ENCODE data around the gene MUSTN1.

Gene MUSTN1

DNA sequence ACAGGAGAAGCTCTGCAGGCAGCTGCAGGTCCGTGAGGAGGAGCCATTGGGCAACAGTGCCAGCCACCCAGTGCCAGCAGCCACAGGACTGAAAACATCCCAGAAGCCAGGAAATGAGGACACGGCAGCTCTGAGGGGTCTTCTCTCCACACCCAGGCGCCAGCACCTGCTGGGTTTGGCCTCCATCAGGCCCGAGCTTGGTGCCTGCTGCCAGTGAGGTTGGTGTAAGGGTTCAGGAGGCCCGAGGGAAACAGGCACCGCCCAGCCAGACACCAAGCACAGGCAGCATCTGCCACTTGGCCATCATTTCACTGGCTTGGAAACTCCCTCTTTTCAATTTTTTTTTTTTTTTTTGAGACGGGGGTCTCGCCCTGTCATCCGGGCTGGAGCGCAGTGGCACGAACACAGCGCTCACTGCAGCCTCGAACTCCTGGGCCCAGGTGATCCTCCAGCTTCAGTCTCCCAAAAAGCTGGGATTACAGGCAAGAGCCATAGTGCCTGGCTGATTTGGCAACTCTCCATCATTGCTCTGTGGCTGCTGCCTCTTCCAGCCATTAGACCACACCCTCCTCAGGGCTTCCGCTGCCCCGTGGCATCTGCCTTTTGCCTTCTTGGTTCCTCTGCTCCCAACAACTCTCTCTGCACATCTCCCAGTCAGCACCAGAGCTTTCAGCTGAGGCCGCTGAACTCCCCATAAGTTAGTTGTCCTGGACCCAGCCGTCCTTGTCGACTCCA lies 41.7 kb downstream of the MUSTN1 start:
- H3K27ac Mint-ChIP-seq, result no peak overlapping the region
- no peaks in the 10 kb centered on the region for H3K4me1 Mint-ChIP-seq (ENCODE audit: low read depth)
- no peaks in the 10 kb centered on the region for H3K36me3 Mint-ChIP-seq (ENCODE audit: low read depth)
- H3K9me3 Mint-ChIP-seq, result no peaks in the 10 kb centered on the region
- no peak overlapping the region for H3K4me3 Mint-ChIP-seq
- H3K27me3 Mint-ChIP-seq (ENCODE audit: low read depth), result no peaks in the 10 kb centered on the region

DNA sequence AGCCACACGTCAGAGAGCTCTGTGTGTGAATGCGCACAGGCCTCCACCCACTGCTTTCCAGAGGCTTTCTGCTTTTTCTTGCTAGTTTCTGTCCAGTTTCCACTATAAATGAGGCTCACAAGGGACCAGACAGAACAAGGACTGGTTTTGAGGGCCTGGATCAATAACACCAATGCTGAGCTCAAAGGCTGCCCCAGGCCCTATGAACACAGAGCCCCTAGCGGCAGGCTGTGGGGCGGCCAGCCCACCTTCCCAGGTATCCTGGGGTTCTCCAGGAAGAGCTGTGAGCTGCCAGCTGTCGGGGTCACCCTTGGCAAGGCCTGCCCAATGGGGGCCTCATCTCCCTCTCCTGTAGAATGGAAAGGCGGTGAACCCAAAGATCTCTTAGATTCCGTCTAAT lies 42.4 kb downstream of the MUSTN1 start:
- H3K27me3 Mint-ChIP-seq (ENCODE audit: low read depth), result no peaks in the 10 kb centered on the region
- H3K4me1 Mint-ChIP-seq (ENCODE audit: low read depth), result no peaks in the 10 kb centered on the region
- no peaks in the 10 kb centered on the region for H3K36me3 Mint-ChIP-seq (ENCODE audit: low read depth)
- H3K4me3 Mint-ChIP-seq, result no peak overlapping the region
- H3K27ac Mint-ChIP-seq, result no peak overlapping the region
- H3K9me3 Mint-ChIP-seq, result no peaks in the 10 kb centered on the region

DNA sequence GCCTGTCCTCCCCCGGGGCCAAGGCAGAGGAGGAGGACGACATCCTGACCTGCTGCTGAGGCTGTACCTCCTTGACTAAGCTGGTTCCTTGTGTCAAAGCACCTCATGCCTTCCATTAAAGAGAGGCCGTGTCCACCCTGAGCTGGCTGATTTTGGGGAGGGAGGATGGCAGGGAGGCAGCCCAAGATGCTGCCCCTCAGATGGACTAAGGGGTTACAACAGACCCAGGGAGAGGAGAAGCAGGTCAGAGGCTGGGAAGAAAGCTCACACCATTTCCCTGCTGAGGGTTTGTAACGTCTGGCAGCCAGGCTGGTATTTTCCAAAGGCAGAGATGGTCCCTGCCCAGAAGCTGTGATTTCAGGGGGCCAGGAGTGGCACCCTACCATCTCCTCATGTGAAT lies 42.9 kb downstream of the MUSTN1 start:
- Mint-ChIP-seq H3K27ac (no peak overlapping the region), H3K4me1 (ENCODE audit: low read depth) (no peaks in the 10 kb centered on the region), H3K27me3 (ENCODE audit: low read depth) (no peaks in the 10 kb centered on the region), H3K4me3 (no peak overlapping the region), H3K36me3 (ENCODE audit: low read depth) (no peaks in the 10 kb centered on the region), H3K9me3 (no peaks in the 10 kb centered on the region)

DNA sequence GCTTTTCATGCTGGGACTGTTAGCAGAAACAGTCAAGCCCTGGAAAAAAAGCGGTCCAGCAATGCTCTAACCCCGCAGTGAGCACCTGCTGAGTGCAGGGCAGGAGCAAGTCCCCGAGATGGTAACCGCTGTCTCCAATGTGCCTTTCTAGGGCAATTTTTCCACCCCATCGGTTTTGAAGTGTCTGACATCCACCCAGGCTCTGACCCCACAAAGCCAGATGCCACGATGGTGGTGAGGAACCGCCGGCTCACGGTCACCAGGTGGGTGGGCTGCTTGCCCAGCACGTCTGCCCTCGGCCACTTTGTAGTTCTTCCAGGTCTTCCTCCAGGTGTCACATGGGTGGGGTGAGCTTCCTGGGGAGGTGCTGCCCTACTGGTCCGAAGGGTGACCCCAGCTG lies 43.5 kb downstream of the MUSTN1 start:
- no peak overlapping the region for H3K4me3 Mint-ChIP-seq
- no peaks in the 10 kb centered on the region for H3K36me3 Mint-ChIP-seq (ENCODE audit: low read depth)

DNA sequence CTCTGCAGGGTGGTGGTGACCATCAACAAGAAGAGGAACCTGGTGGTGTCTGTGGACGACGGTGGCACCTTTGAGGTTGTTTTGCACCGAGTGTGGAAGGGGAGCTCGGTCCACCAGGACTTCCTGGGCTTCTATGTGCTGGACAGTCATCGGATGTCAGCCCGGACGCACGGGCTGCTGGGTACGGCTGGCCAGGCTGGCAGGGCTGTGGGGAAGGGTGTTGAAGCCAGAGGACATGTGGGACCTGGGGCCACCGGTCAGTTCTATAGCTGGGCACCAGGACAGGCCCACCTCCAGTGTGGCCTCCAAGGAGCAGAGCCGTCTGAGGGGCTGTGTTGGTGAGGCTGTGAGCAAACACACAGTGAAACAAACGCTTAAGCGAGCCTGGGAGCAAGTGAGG lies 44.1 kb downstream of the MUSTN1 start:
- no peak overlapping the region for H3K4me3 Mint-ChIP-seq
- no peaks in the 10 kb centered on the region for H3K4me1 Mint-ChIP-seq (ENCODE audit: low read depth)
- H3K27me3 Mint-ChIP-seq (ENCODE audit: low read depth), result no peaks in the 10 kb centered on the region
- H3K9me3 Mint-ChIP-seq, result no peaks in the 10 kb centered on the region
- no peaks in the 10 kb centered on the region for H3K36me3 Mint-ChIP-seq (ENCODE audit: low read depth)
- no peak overlapping the region for H3K27ac Mint-ChIP-seq

More for the DNA sequence above, 43.5 kb downstream of the MUSTN1 start:
- no peaks in the 10 kb centered on the region for H3K9me3 Mint-ChIP-seq
- no peak overlapping the region for H3K27ac Mint-ChIP-seq
- H3K27me3 Mint-ChIP-seq (ENCODE audit: low read depth), result no peaks in the 10 kb centered on the region
- H3K4me1 Mint-ChIP-seq (ENCODE audit: low read depth), result no peaks in the 10 kb centered on the region

DNA sequence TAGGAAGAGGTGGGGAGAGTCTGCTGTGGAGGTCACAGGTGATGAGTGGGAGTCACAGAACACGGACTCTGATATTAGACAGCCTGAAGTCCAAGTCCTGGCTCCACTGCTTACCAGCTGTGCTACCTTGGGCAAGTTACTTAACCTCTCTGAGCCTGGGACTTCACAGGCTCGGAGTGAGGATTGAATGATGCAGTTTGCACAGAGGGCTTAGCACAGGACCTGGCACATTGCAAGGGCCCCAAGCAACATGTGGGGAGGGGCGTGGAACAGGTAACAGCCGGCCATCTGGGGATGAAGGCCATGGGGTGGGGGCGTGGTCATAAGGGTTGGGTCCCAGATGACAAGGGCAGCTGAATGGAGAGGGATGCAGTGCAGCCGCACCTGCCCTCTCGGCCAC lies 44.5 kb downstream of the MUSTN1 start:
- Mint-ChIP-seq H3K4me3 (no peak overlapping the region), H3K4me1 (ENCODE audit: low read depth) (no peaks in the 10 kb centered on the region), H3K27ac (no peak overlapping the region), H3K27me3 (ENCODE audit: low read depth) (no peaks in the 10 kb centered on the region), H3K9me3 (no peaks in the 10 kb centered on the region), H3K36me3 (ENCODE audit: low read depth) (no peaks in the 10 kb centered on the region)

DNA sequence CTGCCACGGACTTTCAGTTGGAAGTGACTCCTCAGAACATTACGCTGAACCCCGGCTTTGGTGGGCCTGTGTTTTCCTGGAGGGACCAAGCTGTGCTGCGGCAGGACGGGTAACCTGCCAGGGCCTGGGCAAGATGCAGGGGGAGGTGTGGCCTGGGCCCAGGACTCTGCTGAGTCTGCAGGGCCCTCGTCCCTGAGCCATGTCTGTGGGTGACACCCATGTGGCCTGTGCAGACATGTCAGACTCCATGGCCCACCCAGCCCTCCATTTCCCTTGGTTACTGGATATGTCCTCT lies 45.1 kb downstream of the MUSTN1 start:
- H3K27ac Mint-ChIP-seq, result no peak overlapping the region

DNA sequence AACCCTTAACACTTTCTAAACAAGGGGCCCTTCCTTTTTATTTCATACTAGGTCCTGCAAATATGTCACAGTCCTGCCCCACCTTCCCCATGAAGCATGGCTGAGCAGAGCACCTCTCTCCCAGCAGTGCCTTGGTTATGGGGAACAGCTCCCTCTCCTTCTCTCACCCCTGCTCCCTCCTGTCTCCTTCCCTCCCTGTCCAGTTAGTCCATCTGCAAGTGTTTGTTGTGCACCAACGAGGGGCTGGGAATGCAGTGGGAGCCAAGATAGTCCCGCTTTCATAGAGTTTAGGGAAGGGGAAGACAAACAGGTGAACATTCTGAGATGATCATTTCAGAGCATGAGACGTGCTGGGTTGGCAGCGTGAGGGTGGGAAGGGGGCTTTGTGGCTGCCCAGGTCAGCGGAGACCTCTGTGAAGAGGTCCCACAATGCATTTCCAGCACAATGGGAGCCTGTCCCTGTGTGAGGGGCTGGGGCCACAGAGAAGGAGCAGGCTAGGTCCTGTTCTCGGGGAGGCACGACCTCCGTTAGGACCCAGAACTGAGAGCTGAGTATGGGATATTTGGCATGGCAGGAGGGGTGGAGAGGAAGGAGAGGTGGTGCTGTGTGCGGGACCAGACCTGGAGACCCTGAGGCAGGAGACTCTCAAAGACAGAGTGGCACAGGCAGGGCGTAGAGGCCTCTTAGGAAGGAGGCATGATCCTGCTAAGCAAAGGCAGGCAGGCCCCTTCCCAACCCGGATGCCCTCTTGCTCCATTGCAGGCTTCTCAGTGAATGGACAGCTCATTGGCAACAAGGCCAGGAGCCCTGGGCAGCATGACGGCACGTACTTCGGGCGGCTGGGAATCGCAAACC lies 45.7 kb downstream of the MUSTN1 start:
- Mint-ChIP-seq H3K4me3 (no peak overlapping the region), H3K27ac (no peak overlapping the region), H3K4me1 (ENCODE audit: low read depth) (no peaks in the 10 kb centered on the region), H3K36me3 (ENCODE audit: low read depth) (no peaks in the 10 kb centered on the region), H3K9me3 (no peaks in the 10 kb centered on the region), H3K27me3 (ENCODE audit: low read depth) (no peaks in the 10 kb centered on the region)

More for the DNA sequence above, 45.1 kb downstream of the MUSTN1 start:
- Mint-ChIP-seq H3K36me3 (ENCODE audit: low read depth) (no peaks in the 10 kb centered on the region), H3K4me1 (ENCODE audit: low read depth) (no peaks in the 10 kb centered on the region), H3K4me3 (no peak overlapping the region), H3K27me3 (ENCODE audit: low read depth) (no peaks in the 10 kb centered on the region), H3K9me3 (no peaks in the 10 kb centered on the region)

DNA sequence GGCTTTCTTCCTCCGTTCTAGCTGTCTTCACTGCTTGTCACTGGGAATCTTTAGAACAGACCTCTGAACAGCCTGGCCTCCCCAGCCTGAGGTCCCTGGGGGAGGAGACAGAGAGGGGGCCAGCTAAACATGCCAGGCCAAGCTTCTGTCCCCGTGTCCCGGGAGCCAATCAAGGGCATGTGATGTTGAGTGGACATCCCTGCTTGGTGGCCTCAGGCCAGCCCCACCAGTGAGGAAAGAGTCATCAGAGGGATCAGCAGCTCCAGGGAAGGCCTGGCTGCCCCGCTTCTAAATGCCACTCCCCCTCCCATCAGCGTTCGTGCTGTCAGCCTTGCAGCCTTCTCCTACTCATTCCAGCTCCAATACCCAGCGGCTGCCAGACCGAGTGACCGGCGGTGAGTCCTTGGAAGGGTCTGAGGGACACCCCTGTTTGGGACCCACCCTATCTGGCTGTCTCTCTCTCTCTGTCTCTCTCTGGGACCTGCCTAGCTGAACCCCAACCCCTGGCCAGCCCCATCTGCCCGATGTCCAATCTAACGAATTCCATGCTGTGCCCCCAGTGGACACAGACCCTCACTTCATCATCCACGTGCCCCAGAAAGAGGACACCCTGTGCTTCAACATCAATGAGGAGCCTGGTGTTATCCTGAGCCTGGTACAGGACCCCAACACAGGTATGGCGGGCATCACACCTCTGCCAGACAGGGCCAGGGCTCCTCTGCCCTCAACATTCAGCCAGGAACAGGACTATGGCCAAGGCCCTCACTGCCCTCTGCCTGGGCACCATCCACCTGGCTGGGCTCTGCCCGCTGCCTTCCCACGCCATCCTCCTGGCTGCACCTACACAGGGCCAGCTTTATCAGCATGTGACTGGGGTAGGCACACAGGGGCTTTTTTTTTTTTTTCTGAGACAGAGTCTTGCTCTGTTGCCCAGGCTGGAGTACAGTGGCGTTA lies 46.9 kb downstream of the MUSTN1 start:
- H3K36me3 Mint-ChIP-seq (ENCODE audit: low read depth), result no peaks in the 10 kb centered on the region
- H3K9me3 Mint-ChIP-seq, result no peaks in the 10 kb centered on the region
- no peaks in the 10 kb centered on the region for H3K4me1 Mint-ChIP-seq (ENCODE audit: low read depth)
- peaks cover 5% of the 10 kb centered on the region for H3K27me3 Mint-ChIP-seq (ENCODE audit: low read depth)
- H3K4me3 Mint-ChIP-seq, result no peak overlapping the region
- H3K27ac Mint-ChIP-seq, result no peak overlapping the region

DNA sequence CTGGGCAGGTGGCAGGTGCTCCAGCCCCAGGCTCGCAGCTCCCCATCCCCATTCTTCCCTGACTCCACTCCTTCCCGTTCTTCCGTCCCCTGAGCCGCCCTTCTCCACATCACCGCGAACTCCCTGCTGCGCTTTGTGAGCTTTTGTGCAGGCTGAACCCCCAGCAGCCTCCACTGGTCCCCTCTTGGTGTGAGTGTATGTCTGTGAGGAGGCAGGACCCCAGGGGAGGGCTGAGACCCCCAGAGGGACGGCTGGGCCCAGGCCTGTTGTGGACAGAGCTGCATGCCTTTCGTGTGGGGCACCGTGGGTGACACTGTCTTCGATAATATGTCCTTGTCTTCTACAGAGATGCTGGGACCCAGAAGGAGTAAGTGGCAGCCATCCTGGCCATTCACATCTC lies 47.6 kb downstream of the MUSTN1 start:
- H3K27me3 Mint-ChIP-seq (ENCODE audit: low read depth), result peaks cover 5% of the 10 kb centered on the region
- no peak overlapping the region for H3K27ac Mint-ChIP-seq
- no peaks in the 10 kb centered on the region for H3K4me1 Mint-ChIP-seq (ENCODE audit: low read depth)
- H3K36me3 Mint-ChIP-seq (ENCODE audit: low read depth), result no peaks in the 10 kb centered on the region
- H3K4me3 Mint-ChIP-seq, result no peak overlapping the region
- no peaks in the 10 kb centered on the region for H3K9me3 Mint-ChIP-seq

DNA sequence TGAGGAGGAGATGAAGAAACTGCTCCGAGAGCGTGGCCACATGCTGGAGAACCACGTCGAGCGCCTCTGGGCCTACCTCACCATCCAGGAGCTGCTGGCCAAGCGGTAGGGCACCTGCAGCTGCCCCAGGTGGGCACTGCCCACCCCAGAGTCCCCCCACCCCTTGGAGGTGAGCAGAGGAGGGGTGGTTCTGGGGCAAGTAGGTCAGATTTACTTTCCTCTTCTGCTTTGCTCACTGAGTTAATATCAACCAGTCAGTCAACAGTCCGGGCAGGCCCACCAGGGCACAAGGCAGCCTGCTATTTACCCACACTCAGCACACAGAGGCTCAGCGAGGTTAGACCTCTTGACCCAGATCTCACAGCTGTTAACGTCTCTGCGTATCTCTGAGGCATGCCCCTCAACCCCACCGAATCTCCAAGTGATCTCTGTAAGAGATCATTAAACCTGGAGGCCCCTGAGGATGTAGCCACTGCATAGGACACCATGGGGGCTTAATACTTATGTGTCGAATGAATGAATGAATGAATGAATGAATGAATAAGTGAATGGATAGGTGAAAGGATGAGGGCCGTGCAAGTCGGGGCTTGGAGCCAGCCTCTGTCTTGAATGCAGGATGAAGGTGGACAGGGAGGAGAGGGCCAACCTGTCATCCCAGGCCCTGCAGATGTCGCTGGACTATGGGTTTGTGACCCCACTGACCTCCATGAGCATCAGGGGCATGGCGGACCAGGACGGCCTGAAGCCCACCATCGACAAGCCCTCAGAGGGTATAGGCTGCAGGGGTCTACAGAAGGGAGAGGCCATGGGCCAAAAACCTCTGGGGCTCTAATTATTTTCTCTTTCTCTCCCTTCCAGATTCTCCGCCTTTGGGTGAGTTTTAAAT lies 48.2 kb downstream of the MUSTN1 start:
- Mint-ChIP-seq H3K9me3 (no peaks in the 10 kb centered on the region), H3K27me3 (ENCODE audit: low read depth) (peaks cover 5% of the 10 kb centered on the region), H3K36me3 (ENCODE audit: low read depth) (no peaks in the 10 kb centered on the region), H3K4me1 (ENCODE audit: low read depth) (no peaks in the 10 kb centered on the region), H3K4me3 (no peak overlapping the region), H3K27ac (no peak overlapping the region)

DNA sequence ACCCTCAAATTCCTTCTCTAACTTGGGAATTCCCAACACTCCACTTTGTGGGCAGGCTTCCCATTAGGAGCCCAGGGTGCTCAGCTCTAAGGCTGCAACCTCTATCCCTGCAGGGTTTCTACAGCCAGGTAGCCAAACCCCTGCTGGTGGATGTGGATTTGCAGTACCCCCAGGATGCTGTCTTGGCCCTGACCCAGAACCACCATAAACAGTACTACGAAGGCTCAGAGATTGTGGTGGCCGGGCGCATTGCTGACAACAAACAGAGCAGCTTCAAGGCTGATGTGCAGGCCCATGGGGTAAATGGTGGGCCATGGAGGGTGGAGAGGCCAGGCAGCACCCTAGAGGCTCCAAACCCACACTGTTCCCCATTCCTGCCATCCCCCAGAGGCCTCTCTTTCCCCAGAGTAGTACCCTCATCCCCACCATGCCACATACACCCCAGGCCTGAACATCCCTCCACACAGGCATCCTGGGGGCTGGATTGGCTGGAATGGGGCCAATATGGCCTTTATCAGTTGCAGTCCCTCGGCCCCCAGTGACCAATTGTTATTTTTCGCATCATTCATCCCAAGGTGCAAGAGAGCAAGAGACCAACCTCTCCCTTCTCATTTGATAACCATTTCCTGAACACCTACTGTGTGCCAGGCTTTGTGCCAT lies 49.8 kb downstream of the MUSTN1 start:
- H3K9me3 Mint-ChIP-seq, result no peaks in the 10 kb centered on the region
- H3K4me1 Mint-ChIP-seq (ENCODE audit: low read depth), result no peaks in the 10 kb centered on the region
- H3K27ac Mint-ChIP-seq, result no peak overlapping the region
- no peaks in the 10 kb centered on the region for H3K36me3 Mint-ChIP-seq (ENCODE audit: low read depth)
- H3K4me3 Mint-ChIP-seq, result no peak overlapping the region
- H3K27me3 Mint-ChIP-seq (ENCODE audit: low read depth), result peaks cover 11% of the 10 kb centered on the region

DNA sequence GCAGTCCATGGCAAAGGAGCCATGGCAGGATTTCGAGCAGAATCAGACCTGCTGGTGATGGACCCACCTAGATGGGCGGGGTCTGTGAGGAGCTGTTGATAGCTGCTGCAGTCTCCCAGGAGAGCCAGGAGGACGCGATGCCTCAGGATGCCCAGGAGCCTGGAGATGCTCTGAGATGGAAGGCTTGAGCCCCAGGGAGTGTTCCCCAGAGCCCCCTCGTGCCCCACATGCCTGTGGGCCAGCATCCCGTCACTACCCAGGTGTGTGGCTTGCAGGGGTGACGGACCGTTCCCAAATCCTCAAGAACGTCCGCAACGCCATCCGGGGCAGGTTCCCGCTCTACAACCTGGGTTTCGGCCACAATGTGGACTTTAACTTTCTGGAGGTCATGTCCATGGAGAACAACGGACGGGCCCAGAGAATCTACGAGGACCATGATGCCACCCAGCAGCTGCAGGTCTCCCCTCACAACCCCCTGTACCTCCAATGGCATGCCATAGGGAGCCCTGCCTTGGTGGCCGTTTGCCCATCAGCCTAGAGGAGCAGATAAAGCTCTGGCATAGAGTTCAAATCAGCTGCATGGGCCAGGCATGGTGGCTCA lies 50.7 kb downstream of the MUSTN1 start:
- no peaks in the 10 kb centered on the region for H3K36me3 Mint-ChIP-seq (ENCODE audit: low read depth)
- H3K4me3 Mint-ChIP-seq, result no peak overlapping the region
- peaks cover 11% of the 10 kb centered on the region for H3K27me3 Mint-ChIP-seq (ENCODE audit: low read depth)
- H3K4me1 Mint-ChIP-seq (ENCODE audit: low read depth), result no peaks in the 10 kb centered on the region
- H3K27ac Mint-ChIP-seq, result no peak overlapping the region
- no peaks in the 10 kb centered on the region for H3K9me3 Mint-ChIP-seq

Measured in T-helper 1 cell treated with Interleukin-12 subunit alpha and Interleukin-12 subunit beta and Interleukin-4 antibody, amounts not matched to agents 30 μg/mL and 1 μg/mL, for 36 hours (primary cell).